Measurements from ENCODE around the gene ZRANB2.

The ZRANB2 gene, protein sequence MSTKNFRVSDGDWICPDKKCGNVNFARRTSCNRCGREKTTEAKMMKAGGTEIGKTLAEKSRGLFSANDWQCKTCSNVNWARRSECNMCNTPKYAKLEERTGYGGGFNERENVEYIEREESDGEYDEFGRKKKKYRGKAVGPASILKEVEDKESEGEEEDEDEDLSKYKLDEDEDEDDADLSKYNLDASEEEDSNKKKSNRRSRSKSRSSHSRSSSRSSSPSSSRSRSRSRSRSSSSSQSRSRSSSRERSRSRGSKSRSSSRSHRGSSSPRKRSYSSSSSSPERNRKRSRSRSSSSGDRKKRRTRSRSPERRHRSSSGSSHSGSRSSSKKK

DNA sequence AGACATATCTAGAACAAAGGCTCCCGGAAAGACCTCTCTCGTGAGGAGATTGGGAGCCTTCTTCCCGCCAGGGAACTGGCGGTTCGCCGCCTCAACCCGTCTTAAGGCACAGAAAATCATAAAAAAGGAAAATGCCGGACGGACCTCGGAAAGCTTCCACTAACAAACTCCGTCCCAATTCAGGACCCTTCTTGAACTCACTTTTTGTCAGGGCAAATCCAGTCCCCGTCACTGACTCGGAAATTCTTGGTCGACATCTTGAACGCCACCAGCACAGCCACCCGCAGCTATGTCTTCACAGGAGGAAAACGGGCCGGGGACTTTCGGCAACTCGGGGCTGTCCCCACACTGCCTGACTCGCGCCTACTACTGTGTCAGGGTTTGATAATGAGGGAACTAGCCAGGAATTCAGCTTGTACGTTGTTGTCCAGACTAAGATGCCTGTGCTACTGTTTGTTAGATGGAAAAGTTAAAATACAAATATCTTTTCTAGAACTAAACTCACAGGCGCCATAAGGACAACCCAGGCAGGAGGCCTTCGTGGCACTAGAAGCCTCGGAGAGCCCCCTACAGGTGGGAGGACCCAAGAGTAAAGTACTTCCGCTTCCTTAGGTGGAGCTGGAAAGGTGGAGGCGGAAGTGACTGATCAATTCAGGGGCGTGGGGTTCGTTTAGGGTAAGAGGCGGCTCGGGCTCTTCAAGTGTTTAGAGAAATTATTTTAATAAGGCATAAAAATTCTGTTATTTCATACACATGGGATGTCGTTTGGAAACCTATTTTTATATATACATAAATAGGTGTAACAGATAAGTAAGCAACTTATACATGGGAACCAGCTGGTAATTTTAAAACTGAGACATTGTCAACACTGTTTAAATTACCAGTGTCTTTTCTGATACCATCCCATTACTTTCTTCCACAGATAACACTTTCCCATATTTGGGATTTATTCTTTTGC, at the start of gene ZRANB2:
Gene ZRANB2 (minus strand): TSS at position 297 of the 958 bp plus-strand sequence. CDS start 40 bp downstream, at position 257.
- DNase-seq (ENCODE audit: low spot score) = peak; percentile 97

DNA sequence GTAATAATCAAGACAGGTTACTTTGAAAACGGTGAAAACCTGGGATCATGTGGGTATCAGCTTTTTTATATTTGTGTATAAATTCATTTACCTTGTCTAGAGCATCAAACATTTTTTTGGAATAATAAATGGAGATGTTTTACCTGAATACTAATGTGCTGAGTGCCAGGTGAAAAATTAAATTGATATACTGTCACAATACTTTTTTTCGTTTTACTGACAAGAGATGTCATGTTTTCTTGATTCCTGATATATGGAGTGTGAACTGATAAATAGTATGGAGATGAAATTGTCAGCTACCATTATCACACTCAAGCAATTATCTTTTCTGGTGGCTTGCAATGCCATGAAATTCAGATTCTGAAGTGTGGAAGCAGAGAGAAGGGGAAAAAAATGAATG, 47.2 kb upstream of the ZRANB2 start:
- no peak for DNase-seq (ENCODE audit: low spot score)

DNA sequence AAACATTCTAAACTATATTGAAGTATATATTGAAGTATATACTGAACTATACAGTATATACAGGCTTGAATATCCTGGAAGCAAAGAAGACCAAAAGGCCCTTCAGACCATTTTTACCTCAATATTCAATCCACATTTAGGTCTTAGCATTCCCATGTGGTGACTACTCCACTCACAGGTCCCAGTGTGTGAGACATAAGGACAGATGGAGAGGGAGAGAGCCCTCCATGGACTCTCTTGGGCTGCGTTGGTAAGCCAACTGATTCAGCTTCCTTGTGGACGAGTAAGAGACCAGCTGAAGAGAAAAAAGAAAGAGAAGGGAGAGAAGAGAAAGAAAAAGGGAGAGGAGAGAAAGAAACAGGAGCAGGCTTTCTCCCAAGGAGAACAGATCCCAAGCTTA, 37.3 kb upstream of the ZRANB2 start:
- no peak for DNase-seq (ENCODE audit: low spot score)

DNA sequence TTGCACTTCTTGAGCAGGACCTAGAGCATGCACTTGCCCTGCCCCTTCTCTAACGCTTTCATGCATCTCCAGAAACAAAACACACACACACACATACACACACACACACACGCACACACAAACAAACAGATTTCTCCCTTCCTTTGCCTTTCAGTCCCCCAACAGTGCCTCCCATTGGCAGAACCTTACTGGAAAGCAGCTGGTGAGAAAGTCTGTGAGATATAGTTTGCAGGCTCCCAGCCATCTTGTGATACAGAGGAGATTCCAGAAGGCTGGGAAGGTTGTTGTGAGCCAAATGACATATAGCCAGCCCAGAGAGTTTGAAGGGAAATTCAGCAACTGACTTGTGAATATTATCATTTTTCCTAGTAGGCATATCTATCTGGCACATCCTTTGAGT, 35.9 kb upstream of the ZRANB2 start:
- no peak for DNase-seq (ENCODE audit: low spot score)

DNA sequence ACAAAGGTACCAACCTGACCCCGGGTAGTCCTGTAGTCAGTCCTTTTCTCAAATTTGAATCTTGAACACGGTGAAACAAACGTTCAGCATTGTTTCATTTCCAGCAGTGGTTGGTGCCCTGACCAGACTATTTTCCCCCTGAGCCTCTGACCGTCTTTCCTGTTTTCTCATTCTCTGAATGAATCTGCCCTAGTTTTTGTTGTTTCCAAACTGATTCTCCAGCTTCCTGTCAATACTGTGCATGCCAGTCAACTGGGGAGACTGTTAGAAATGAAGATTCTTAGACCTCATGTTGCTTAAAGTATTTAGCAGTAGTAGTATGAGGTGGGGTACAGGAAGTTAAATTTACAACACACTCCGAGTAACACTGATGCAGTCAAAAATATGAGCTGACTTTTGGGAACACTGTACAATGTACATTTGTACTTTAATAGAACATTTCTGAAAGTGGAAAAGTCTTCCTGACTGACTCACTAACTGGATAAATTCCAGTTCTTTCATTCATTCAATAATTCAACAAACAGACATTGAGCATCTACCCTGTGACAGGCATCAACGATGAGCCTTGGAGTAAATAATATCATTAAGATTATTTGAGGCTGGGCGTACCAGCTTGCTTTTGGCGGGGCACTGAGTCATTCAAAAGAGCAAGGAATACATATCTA, 26.0 kb upstream of the ZRANB2 start:
- DNase-seq (ENCODE audit: low spot score) = no peak

DNA sequence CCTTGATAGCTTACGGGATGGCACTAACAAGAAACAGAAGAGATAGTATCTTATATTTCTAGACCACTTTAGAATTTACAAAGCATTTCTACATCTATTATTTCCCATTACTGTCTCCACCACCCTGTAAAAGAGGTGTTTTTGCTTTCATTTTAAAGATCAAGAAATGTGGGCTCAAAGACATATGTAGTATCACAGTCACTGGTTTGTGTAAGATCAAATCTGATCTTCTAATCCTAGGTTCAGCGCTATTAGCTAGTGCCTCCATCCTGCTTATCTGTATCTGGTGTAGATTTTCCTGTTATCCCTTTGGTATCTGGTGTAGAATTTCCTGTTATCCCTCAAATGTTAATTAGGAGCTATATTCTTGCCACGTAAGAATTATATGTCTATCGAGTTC, 23.6 kb upstream of the ZRANB2 start:
- DNase-seq (ENCODE audit: low spot score) = no peak

DNA sequence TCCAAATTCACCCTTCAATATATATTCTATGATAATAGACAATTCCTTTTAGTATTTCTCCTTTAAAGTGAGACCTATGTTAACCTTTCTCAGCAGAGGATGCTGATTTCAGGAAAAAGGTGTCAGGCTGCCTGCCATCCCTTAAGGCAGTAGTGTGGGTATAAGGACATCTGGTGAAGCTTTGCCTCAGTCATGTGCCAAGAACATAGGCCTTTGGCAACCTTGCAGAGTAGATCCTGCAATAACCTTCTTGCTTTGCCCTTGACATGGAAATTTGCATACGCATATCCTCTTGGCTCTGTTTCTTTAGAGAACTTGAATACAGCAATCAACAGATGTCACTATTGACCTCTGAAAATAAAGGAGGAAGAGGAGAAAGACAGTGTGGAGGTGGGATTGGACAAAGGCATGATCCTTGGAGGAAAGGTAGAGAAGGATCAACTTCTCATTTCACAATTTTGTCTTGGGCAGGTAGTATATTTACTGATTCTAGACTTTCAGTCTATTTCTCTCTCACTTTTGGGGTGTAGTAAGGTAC, 21.1 kb upstream of the ZRANB2 start:
- DNase-seq (ENCODE audit: low spot score) = no peak

DNA sequence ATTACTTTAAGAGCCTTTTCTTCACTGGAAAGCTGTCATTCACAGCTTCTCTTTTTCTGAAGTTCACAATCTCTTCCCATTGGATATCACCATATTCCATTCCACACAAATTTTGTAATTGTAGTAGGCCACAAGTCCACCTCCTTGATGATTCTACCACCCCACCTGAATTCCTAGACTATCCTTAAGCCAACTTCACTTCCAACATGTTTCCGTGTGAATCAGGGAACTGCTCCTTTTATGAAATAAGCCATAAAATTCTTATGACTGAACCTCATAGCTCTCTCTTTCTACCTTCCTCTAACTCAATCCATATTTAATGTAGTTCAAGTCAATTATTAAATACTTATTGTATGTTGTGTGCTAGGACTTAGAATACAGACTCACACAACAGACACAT, 16.6 kb upstream of the ZRANB2 start:
- DNase-seq (ENCODE audit: low spot score) = no peak

DNA sequence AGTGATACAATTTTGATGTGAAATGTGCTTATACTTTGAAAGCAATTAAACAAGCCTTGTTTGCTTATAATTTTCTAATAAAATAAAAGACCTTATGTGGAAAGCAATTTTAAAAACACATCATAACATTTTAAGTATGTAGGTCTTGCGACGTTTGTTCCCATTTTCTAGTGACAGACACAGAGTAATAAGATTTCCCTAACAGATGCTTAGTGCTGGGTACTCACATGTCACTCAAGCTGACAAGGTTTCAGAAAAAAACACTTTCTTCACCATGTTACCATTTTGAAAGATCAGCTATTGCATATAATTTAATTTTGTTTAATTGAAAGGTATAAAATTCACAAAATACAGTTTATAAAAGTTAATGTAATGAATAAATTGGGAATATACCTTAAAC, 14.1 kb upstream of the ZRANB2 start:
- DNase-seq (ENCODE audit: low spot score) = no peak

DNA sequence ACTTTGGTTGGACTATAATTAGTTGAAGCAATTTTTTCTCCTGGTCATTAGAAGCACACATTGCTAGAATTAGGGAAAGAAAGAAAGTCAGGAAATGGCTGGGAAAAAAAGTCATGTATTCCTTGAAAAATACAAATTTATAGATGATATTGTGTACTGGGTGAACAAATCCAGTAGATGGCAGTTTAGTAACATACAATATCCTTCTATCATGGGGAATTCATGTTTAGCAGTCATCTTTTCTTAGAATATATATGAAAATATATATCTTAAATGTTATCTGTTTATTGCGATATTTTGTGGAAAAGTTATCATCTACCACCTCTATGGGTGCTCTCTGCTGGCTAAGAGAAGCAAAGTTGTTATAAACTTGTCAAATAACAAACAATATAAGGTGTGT, 13.1 kb upstream of the ZRANB2 start:
- DNase-seq (ENCODE audit: low spot score) = peak; percentile 57

DNA sequence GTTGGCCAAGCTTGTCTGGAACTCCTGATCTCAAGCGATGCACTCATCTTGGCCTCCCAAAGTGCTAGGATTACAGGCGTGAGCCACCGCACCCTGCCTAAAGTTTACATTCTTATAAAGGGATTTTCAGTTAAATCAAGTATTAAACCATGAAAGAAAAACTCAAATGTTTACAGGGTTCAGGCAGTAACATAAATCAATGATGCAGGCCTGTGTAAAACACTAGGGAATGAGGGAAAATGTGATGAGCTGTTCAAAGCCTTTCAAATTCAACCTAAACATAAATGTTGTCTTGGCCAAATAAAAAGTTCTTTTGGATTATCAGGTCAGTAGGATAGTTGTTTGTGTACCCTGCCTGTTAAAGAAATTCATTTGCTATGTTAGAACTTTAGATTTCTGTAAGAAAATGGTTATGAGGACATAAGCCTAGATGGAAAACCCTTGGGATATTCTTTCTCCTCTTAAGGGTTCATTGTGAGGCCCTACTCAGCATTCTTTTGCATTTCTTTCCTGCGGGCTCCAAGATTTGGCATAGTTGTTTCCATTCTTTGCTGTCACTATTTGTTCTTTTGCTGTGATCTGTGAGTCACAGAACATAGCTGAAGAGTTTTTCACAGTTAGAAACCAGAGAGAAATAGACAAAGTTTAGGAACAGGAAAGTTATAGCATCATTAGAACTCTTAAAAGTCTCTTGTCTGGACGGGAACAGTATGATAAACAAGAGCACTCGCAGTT, 8.9 kb upstream of the ZRANB2 start:
- no peak for DNase-seq (ENCODE audit: low spot score)

DNA sequence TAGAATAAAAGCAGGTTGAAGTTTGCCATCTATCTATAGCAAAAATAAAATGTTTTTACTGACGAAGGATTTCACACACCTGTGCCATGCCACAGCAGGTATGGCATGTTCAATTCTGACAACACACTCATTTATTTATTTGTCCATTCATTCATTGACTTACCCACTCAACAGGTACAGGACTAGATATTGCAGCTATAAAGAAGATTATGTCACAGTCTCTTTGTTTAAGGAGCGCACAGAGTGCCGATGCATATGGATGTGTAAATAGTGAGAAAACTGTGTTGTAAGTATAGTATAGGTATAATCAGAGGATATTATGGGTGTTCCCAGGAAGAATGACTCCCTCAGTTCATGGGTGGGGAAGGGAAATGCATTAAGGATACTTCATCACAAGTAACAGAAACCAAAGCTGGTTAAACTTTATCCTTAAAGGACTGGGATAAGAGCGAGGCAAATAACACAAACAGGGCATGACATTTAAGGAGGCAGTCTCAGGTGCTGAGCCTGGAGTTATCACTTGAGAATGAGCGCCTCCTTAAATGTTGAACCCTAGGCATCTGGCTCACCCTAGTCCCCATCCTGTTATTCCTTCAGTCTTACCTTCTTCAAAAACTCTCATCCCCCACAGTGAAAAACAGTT, 7.9 kb upstream of the ZRANB2 start:
- no peak for DNase-seq (ENCODE audit: low spot score)

DNA sequence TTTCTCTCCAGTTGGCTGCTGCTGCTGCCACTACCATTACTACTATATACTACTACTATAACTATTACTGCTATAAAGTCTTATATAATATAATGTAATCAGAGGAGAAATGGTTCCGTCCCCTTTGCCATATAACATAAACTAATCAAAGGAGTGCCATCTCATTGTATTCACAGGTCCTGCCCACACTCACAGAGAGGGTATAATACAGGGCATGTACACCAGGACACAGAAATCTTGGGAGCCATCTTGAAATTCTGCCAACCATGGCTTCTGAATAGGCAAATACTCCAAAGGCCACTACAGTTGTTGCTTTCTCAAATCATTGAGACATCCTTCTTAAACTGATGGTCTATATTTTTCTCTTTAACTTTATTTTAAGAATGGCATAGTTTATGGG, 6.9 kb upstream of the ZRANB2 start:
- no peak for DNase-seq (ENCODE audit: low spot score)

DNA sequence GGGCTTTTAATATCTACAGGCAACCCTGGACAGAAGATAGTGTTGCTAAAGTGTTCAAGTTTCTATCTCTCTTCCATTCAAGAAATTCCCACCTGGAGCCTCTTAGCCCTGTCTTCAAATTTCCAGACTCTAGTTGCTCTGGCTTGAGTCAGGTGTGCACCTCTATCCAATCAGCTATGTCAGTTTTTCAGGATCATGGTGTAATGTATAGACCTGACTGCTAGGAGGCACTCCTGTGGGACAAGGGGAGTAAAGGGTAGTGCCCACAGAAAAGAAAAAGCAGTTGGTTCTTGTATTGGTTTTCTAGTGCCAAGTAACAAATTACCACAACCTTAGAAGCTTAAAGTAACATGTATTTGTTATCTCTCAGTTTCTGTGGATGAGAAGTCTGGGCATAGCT, 6.2 kb upstream of the ZRANB2 start:
- no peak for DNase-seq (ENCODE audit: low spot score)

DNA sequence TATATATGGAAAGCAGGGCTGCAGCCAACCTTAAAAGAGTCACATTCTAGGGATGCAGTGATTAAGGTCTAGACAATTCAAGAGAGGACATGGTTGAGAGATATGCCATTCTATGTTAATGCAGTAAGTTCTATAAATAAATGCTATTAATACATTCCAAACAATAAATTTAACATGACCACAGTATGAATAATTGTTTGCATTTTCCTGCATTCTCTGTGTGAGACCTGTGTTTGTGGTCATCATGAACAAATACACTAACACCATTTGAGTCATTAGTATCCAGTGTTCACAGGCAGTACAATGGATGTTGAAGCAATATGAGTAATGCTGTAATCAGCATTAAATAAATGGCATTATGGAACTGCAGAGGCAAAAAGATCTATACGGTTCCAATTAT, 5.5 kb upstream of the ZRANB2 start:
- DNase-seq (ENCODE audit: low spot score) = peak; percentile 57

DNA sequence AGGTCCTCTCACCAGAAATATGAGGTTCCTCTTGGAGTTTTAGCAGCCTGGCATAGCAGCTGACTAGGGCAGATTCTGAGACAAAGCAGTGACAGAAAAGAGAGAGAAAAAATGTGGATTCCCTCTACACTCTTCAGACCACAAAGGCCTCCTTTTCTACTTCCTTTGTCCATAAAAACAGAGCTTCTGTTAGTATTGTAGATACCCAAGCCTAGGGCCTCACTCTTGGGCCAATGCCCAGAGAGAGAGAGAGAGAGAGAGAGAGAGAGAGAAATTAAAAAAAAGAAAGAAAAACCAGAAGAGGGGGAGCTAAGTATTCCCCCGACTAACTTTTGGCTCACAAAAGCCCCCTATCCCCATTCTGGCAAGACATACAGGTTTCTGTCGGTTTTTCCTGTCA, 2.4 kb upstream of the ZRANB2 start:
- DNase-seq (ENCODE audit: low spot score) = no peak

DNA sequence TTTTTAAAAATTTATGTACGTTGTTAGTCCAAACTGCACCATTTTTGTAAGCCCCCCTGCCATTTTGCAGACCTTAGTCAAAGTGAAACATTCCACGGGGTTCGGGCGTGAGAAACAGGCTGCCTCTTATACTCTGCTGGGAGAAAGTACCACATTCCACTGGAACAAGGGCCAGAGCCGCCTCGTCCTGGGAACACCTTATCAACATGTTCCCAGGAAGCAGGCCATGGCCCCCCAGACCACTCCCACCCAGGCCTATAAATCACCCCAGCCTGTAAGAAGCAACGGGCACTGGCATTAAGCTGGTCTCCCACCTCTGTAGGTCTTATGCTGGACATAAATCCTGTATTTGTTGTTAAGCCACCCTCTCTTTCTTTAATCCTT, 854 bp upstream of the ZRANB2 start:
- no peak for DNase-seq (ENCODE audit: low spot score)

DNA sequence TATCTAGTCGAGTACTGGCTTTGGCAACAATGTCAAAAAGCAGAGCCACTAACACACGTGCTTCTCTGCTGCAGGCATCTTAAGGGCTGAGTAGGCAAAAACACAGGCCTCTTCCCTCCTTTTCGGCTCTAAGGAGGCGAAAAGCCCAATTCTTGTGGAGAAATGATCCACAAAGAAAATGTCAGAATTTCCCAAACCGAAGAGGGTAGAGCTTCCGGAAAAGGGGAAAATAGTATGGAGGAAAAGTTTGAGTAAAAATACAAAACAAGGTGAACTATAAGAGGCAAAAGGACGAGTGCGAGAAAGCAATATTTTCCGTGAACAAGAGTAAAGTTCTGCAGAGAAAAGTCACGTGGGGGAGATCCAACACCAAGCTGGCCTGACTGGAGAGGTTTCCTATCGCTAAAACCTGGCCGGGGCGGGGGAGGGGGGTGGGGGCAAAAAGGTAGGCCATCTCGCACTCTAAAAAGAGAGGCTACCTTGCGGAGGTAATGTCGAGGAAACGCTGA, 551 bp downstream of the ZRANB2 start:
- DNase-seq (ENCODE audit: low spot score) = peak; percentile 61

DNA sequence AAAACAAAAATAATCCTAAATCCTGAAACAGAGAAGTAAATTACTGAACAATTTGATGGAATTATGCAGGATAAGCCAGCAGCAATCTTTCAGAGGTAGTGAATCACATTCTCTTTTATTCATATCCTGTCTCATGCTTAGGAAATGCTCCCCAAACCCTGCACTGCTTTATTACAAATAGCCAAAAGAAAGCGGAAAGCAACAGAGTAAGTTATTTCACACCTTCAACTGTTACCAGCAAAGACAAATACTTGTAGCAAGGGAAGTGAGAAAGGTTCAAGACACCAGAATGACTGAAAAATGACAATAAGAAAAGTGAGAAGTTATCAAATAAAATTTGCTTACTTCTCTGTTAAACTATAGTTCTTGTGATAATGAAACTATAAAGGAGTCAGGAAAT, 6.2 kb downstream of the ZRANB2 start:
- peak; percentile 24 for DNase-seq (ENCODE audit: low spot score)

DNA sequence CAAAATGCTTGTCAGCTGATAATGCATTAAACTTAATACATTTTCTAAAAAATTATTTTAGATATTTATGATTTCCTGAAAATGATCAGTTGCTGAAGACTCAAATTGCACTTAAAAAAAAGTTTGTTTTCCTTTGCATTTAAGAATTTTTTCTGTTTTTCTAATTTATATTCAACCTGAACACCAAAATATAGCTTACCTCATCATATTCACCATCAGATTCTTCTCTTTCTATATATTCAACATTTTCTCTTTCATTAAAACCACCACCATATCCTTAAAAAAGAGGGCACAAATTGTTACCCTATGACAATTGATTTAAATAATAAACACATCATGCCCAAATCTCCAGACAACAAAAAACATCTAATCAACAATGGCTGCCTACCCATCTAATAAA, 8.6 kb downstream of the ZRANB2 start:
- DNase-seq (ENCODE audit: low spot score) = no peak

DNA sequence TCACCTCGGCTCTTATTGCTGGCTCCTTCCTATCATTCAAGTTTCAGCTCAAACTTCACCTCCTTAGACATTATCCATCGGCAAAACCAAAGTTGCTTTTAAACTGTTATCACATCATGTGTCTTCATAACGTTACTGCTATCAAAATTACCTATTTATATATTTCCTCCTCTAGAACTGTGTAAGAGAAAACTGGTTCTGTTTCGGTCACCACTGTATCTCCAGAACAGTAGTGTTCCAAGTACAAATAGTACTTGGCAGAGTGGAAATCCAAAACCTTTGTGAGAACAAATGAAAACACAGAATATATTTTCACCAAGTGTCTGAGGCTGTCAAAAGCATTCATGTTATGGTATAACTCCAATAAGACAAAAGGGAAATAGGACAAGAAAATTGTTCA, 9.1 kb downstream of the ZRANB2 start:
- DNase-seq (ENCODE audit: low spot score) = no peak
